Ovary (tissue), 9 donors: Measurements from ENCODE around the gene CCDC51. TPM values are rescaled to one million over a fixed set of nuclear protein-coding genes. Genes with fewer than 3 reads are reported as not detected.

Source experiments
- DNase-seq, 5 donors: peaks; one replicate each; pipeline ENCODE4 v3.0.0-alpha.2; 2019 to 2020
- H3K27ac ChIP-seq, 2 donors: fragments of 200-600 bp; one replicate each; pipeline versions ENCODE4 v1.5.1 to v1.8.0; 2019 to 2022
- H3K27me3 ChIP-seq: fragments of 200-600 bp; one replicate; pipeline ENCODE4 v1.8.0; 2022
- H3K36me3 ChIP-seq: fragments of 200-600 bp; sonication (generic); one replicate; pipeline ENCODE4 v1.5.1; 2019
- H3K4me1 ChIP-seq: one replicate; pipeline ENCODE4 v1.8.1; 2013; ENCODE audit warnings: mild to moderate bottlenecking, moderate library complexity; ENCODE audit not compliant: insufficient read depth
- H3K4me3 ChIP-seq: fragments of 200-600 bp; sonication (generic); one replicate; pipeline ENCODE4 v1.5.1; 2017
- H3K9me3 ChIP-seq, 2 donors: fragments of 200-600 bp in 1 of 2; sonication (generic) in 1 of 2; one replicate each; pipeline versions ENCODE4 v1.5.1 to v1.8.1; 2013 to 2019; ENCODE audit warnings: mild to moderate bottlenecking in 1 of 2, moderate library complexity in 1 of 2
- CTCF ChIP-seq, 3 donors: fragments of 450-650 bp in 2 of 3; fragments of 200-600 bp in 1 of 3; IDR thresholded peaks; one replicate each; pipeline versions ENCODE4 v1.5.1 to v1.8.0; 2016 to 2022; ENCODE audit warnings: antibody characterized with exemption in 3 of 3, mild to moderate bottlenecking in 1 of 3
- EP300 ChIP-seq: sonication (generic); formaldehyde crosslinking; IDR thresholded peaks from one replicate; pipeline ENCODE4 v1.6.1; 2017; ENCODE audit warnings: antibody characterized with exemption
- POLR2A ChIP-seq: fragments of 450-650 bp; IDR thresholded peaks from one replicate; pipeline ENCODE4 v1.6.1; 2017; ENCODE audit warnings: antibody characterized with exemption, mild to moderate bottlenecking, moderate library complexity
- intact Hi-C, 4 donors: fragments of 100-400 bp; cut with DNase I; formaldehyde crosslinking; loops; one replicate each; pipeline versions ENCODE4 v1.11.0 to v1.15.1; 2022 to 2023
- polyA plus RNA-seq, 2 donors: library from polyadenylated mRNA; stranded (reverse); fragments of 200-250 nt in 1 of 2; fragments of 350-450 nt in 1 of 2; fragmentation: Illumina TruSeq in 1 of 2; extraction: RNeasy Lipid Tissue Mini Kit (QIAGEN cat#74804) in 1 of 2; gene quantifications; one replicate each; pipeline ENCODE4 v1.2.3, GENCODE V29; 2013 to 2014
- total RNA-seq, 7 donors: library from RNA; depleted of rRNA in 2 of 7; stranded (reverse); fragments of >200 nt in 2 of 7; fragmentation: NEBNext Ultra II Directional in 3 of 7; extraction: Animal tissue kit (Norgen Biotek cat#: 25700) in 3 of 7; gene quantifications; one replicate each; pipeline versions ENCODE4 v1.1.0 to v1.2.4, GENCODE V29; 2016 to 2023
- donor health status: DM: no; HTN: no; CAD: no; lungs with moderate emphysema.
- donor health status: DM: no; HTN: no; CAD: no.
- donor health status: Bipolar disorder and iron deficiency.
- donor health status: DM: yes; HTN: yes; CAD: no.
- donor health status: DM: no; HTN: no; CAD: no.
- donor health status: DM: yes; HTN: yes; CAD: no.

CCDC51 gene
- total and polyA plus RNA-seq, 9 donors: 6.3 to 9.9 (median 7.7) TPM

- H3K9me3 ChIP-seq: no peaks in the 10 kb centered on the region
- no peak for DNase-seq
- H3K27me3 ChIP-seq: no peaks in the 10 kb centered on the region
- no peaks in the 10 kb centered on the region for H3K4me1 ChIP-seq
- intact Hi-C loops: no loop called here
- no peak overlapping the region for H3K27ac ChIP-seq
- no peaks in the 10 kb centered on the region for H3K36me3 ChIP-seq
- TF ChIP-seq POLR2A: no peak
- no peak for TF ChIP-seq EP300
- TF ChIP-seq CTCF (IDR thresholded peaks at IDR 0.05): no peak
- no peak overlapping the region for H3K4me3 ChIP-seq
Observed at GRCh38 chr3:48387634-48388033, 52.3 kb downstream of the CCDC51 start.

Other genes starting within 250 kb of the CCDC51 start
- 1 to 10 TPM in 1 of 7 donors, not detected in 6; 1.1 TPM for gene CAMP, start 216.6 kb downstream of the CCDC51 start, total RNA-seq
- gene CAMP, start 216.6 kb downstream of the CCDC51 start, polyA plus RNA-seq: under 1 TPM in 1 of 2 donors, not detected in 1; 0.12 TPM
- 10 to 100 TPM in 6 of 7 donors, 1 to 10 TPM in 1; 9.7 to 17.8 (median 14.4) TPM for gene ZNF589, start 199.0 kb downstream of the CCDC51 start, total RNA-seq
- 10 to 100 TPM in 1 of 2 donors, 1 to 10 TPM in 1; 7.9 to 18.8 TPM for gene ZNF589, start 199.0 kb downstream of the CCDC51 start, polyA plus RNA-seq
- 10 to 100 TPM; 17.8 to 35.7 (median 30.5) TPM for gene NME6, start 138.8 kb downstream of the CCDC51 start, total RNA-seq
- 10 to 100 TPM; 13.3 to 16.8 TPM for gene NME6, start 138.8 kb downstream of the CCDC51 start, polyA plus RNA-seq
- gene SPINK8, start 106.5 kb downstream of the CCDC51 start, total RNA-seq: not detected
- gene SPINK8, start 106.5 kb downstream of the CCDC51 start, polyA plus RNA-seq: not detected
- under 1 TPM in 4 of 7 donors, not detected in 3; 0.22 to 0.46 (median 0.28) TPM for gene FBXW12, start 67.9 kb downstream of the CCDC51 start, total RNA-seq
- under 1 TPM in 1 of 2 donors, not detected in 1; 0.33 TPM for gene FBXW12, start 67.9 kb downstream of the CCDC51 start, polyA plus RNA-seq
- 100 to 1,000 TPM in 2 of 7 donors, 10 to 100 TPM in 5; 70.8 to 166 (median 83.7) TPM for gene PLXNB1, start 10.0 kb downstream of the CCDC51 start, total RNA-seq
- 10 to 100 TPM; 11.2 to 90.2 TPM for gene PLXNB1, start 10.0 kb downstream of the CCDC51 start, polyA plus RNA-seq
- 100 to 1,000 TPM; 138 to 318 (median 199) TPM for gene TMA7, start 138 bp upstream of the CCDC51 start, total RNA-seq
- gene TMA7, start 138 bp upstream of the CCDC51 start, polyA plus RNA-seq: 100 to 1,000 TPM; 350 to 380 TPM
- gene ATRIP, start 6.6 kb upstream of the CCDC51 start, total RNA-seq: 1 to 10 TPM; 3.9 to 7.9 (median 6.4) TPM
- gene ATRIP, start 6.6 kb upstream of the CCDC51 start, polyA plus RNA-seq: 10 to 100 TPM in 1 of 2 donors, 1 to 10 TPM in 1; 6.4 to 11.4 TPM
- 100 to 1,000 TPM in 5 of 7 donors, 10 to 100 TPM in 2; 62.5 to 150 (median 138) TPM for gene SHISA5, start 64.1 kb upstream of the CCDC51 start, total RNA-seq
- 100 to 1,000 TPM in 1 of 2 donors, 10 to 100 TPM in 1; 59.7 to 118 TPM for gene SHISA5, start 64.1 kb upstream of the CCDC51 start, polyA plus RNA-seq
- gene PFKFB4, start 116.7 kb upstream of the CCDC51 start, total RNA-seq: 1 to 10 TPM; 3.3 to 8.0 (median 5.6) TPM
- gene PFKFB4, start 116.7 kb upstream of the CCDC51 start, polyA plus RNA-seq: 1 to 10 TPM; 2.3 to 6.3 TPM
- under 1 TPM in 3 of 7 donors, not detected in 4; 0.18 to 0.22 (median 0.20) TPM for gene UCN2, start 123.7 kb upstream of the CCDC51 start, total RNA-seq
- under 1 TPM in 1 of 2 donors, not detected in 1; 0.18 TPM for gene UCN2, start 123.7 kb upstream of the CCDC51 start, polyA plus RNA-seq
- gene COL7A1, start 155.2 kb upstream of the CCDC51 start, total RNA-seq: 10 to 100 TPM in 1 of 7 donors, 1 to 10 TPM in 6; 5.1 to 13.1 (median 8.3) TPM
- gene COL7A1, start 155.2 kb upstream of the CCDC51 start, polyA plus RNA-seq: 10 to 100 TPM in 1 of 2 donors, 1 to 10 TPM in 1; 1.1 to 18.4 TPM
- 100 to 1,000 TPM; 102 to 153 (median 113) TPM for gene UQCRC1, start 169.5 kb upstream of the CCDC51 start, total RNA-seq
- gene UQCRC1, start 169.5 kb upstream of the CCDC51 start, polyA plus RNA-seq: 100 to 1,000 TPM; 118 to 141 TPM
- gene TMEM89, start 181.7 kb upstream of the CCDC51 start, total RNA-seq: not detected
- not detected for gene TMEM89, start 181.7 kb upstream of the CCDC51 start, polyA plus RNA-seq
- 10 to 100 TPM in 4 of 7 donors, 1 to 10 TPM in 3; 7.9 to 19.1 (median 10.5) TPM for gene SLC26A6, start 195.3 kb upstream of the CCDC51 start, total RNA-seq
- gene SLC26A6, start 195.3 kb upstream of the CCDC51 start, polyA plus RNA-seq: 10 to 100 TPM in 1 of 2 donors, 1 to 10 TPM in 1; 8.7 to 14.5 TPM
- 1 to 10 TPM in 3 of 7 donors, under 1 TPM in 4; 0.23 to 3.4 (median 0.92) TPM for gene CELSR3, start 222.8 kb upstream of the CCDC51 start, total RNA-seq
- under 1 TPM; 0.48 to 0.69 TPM for gene CELSR3, start 222.8 kb upstream of the CCDC51 start, polyA plus RNA-seq
- 10 to 100 TPM; 30.5 to 58.6 (median 36.3) TPM for gene NCKIPSD, start 245.8 kb upstream of the CCDC51 start, total RNA-seq
- gene NCKIPSD, start 245.8 kb upstream of the CCDC51 start, polyA plus RNA-seq: 10 to 100 TPM in 1 of 2 donors, 1 to 10 TPM in 1; 8.0 to 23.2 TPM